ENCODE measurements around the gene CNTN4. TPM values are rescaled to one million over a fixed set of nuclear protein-coding genes. Genes with fewer than 3 reads are reported as not detected.

Gene CNTN4
- total RNA-seq, 2 experiments from 2014 or later: not detected

GRCh38 chr3:2504912-2505311, 406.2 kb downstream of the CNTN4 start:
- H3K4me1 Mint-ChIP-seq (ENCODE audit: low read depth): no peaks in the 10 kb centered on the region
- CTCF ChIA-PET: no interaction called here
- peaks cover 2% of the 10 kb centered on the region for H3K27me3 Mint-ChIP-seq
- intact Hi-C loops (cut with micrococcal nuclease): no loop called here
- POLR2A ChIA-PET: no interaction called here
- H3K4me3 Mint-ChIP-seq: no peak overlapping the region
- DNase-seq (no peak), ATAC-seq (no peak)
- H3K9me3 Mint-ChIP-seq: no peaks in the 10 kb centered on the region
- no peak overlapping the region for H3K27ac Mint-ChIP-seq
- TF ChIP-seq CTCF (IDR thresholded peaks at IDR 0.05): no peak
- H3K36me3 Mint-ChIP-seq (ENCODE audit: low read depth): no peaks in the 10 kb centered on the region

- H3K4me3 Mint-ChIP-seq: no peak overlapping the region
- ATAC-seq: no peak
- H3K27me3 Mint-ChIP-seq: peaks cover 4% of the 10 kb centered on the region
- H3K27ac Mint-ChIP-seq: no peak overlapping the region
- ChIA-PET POLR2A (interaction anchor here (0.6 kb wide), 2 partner anchors 32 to 78 kb away, joined by 3 to 5 read pairs; no protein-coding TSS in a partner anchor), CTCF (no interaction called here)
- DNase-seq: no peak
- intact Hi-C loops (cut with micrococcal nuclease): no loop called here
- TF ChIP-seq CTCF (IDR thresholded peaks at IDR 0.05): no peak
- H3K4me1 Mint-ChIP-seq (ENCODE audit: low read depth): no peaks in the 10 kb centered on the region
- no peaks in the 10 kb centered on the region for H3K9me3 Mint-ChIP-seq
- no peaks in the 10 kb centered on the region for H3K36me3 Mint-ChIP-seq (ENCODE audit: low read depth)
Measured at GRCh38 chr3:2506776-2507175, 408.1 kb downstream of the CNTN4 start.

- H3K36me3 Mint-ChIP-seq (ENCODE audit: low read depth): no peaks in the 10 kb centered on the region
- DNase-seq: no peak
- H3K27ac Mint-ChIP-seq: no peak overlapping the region
- ChIA-PET POLR2A (no interaction called here), CTCF (no interaction called here)
- no peak for ATAC-seq
- intact Hi-C loops (cut with micrococcal nuclease): no loop called here
- no peaks in the 10 kb centered on the region for H3K9me3 Mint-ChIP-seq
- no peaks in the 10 kb centered on the region for H3K4me1 Mint-ChIP-seq (ENCODE audit: low read depth)
- peaks cover 1% of the 10 kb centered on the region for H3K27me3 Mint-ChIP-seq
- no peak for TF ChIP-seq CTCF (IDR thresholded peaks at IDR 0.05)
- no peak overlapping the region for H3K4me3 Mint-ChIP-seq
Measured at GRCh38 chr3:2510591-2511145, 412.0 kb downstream of the CNTN4 start.

GRCh38 chr3:2511356-2511755, 412.7 kb downstream of the CNTN4 start:
- intact Hi-C loops (cut with micrococcal nuclease): no loop called here
- ChIA-PET CTCF (no interaction called here), POLR2A (no interaction called here)
- Mint-ChIP-seq H3K4me1 (ENCODE audit: low read depth) (no peaks in the 10 kb centered on the region), H3K9me3 (no peaks in the 10 kb centered on the region), H3K27me3 (peaks cover 1% of the 10 kb centered on the region), H3K4me3 (no peak overlapping the region), H3K27ac (no peak overlapping the region), H3K36me3 (ENCODE audit: low read depth) (no peaks in the 10 kb centered on the region)
- no peak for TF ChIP-seq CTCF (IDR thresholded peaks at IDR 0.05)
- DNase-seq: no peak
- ATAC-seq: no peak

GRCh38 chr3:2512881-2513280, 414.2 kb downstream of the CNTN4 start:
- H3K27ac Mint-ChIP-seq: no peak overlapping the region
- CTCF ChIA-PET: no interaction called here
- peaks cover 1% of the 10 kb centered on the region for H3K27me3 Mint-ChIP-seq
- no peak overlapping the region for H3K4me3 Mint-ChIP-seq
- H3K36me3 Mint-ChIP-seq (ENCODE audit: low read depth): no peaks in the 10 kb centered on the region
- no peak for ATAC-seq
- intact Hi-C loops (cut with micrococcal nuclease): no loop called here
- POLR2A ChIA-PET: no interaction called here
- no peaks in the 10 kb centered on the region for H3K4me1 Mint-ChIP-seq (ENCODE audit: low read depth)
- H3K9me3 Mint-ChIP-seq: no peaks in the 10 kb centered on the region
- no peak for DNase-seq
- no peak for TF ChIP-seq CTCF (IDR thresholded peaks at IDR 0.05)
